Prostate gland (tissue), 2 donors: ENCODE results near the gene ARL15. TPM values are rescaled to one million over a fixed set of nuclear protein-coding genes. Genes with fewer than 3 reads are reported as not detected.

ENCODE experiments used
- DNase-seq: peaks from one replicate; pipeline ENCODE4 v3.0.0-alpha.2; 2019; ENCODE audit warnings: low spot score
- H3K27ac ChIP-seq, 2 donors: fragments of 200-600 bp; sonication (generic); 2 replicates each; pipeline ENCODE4 v1.5.1; 2017 to 2019
- H3K27me3 ChIP-seq: fragments of 200-600 bp; sonication (generic); replicated peaks from 2 replicates; pipeline ENCODE4 v1.5.1; 2019; ENCODE audit not compliant: insufficient read depth
- H3K36me3 ChIP-seq, 2 donors: fragments of 200-600 bp; sonication (generic); 1 replicate in 1 of 2; 2 replicates in 1 of 2; pipeline versions ENCODE4 v1.5.1 to v1.8.1; 2017 to 2019
- H3K4me1 ChIP-seq: fragments of 200-600 bp; sonication (generic); replicated peaks from 2 replicates; pipeline ENCODE4 v1.5.1; 2019
- H3K4me3 ChIP-seq, 2 donors: fragments of 200-600 bp; sonication (generic); 2 replicates each; pipeline ENCODE4 v1.5.1; 2017 to 2019
- H3K9me3 ChIP-seq: fragments of 200-600 bp; sonication (generic); 2 replicates; pipeline ENCODE4 v1.5.1; 2017
- POLR2A ChIP-seq: fragments of 450-650 bp; IDR thresholded peaks from one replicate; pipeline ENCODE4 v1.6.1; 2016; ENCODE audit warnings: antibody characterized with exemption, mild to moderate bottlenecking
- POLR2AphosphoS5 ChIP-seq: sonication (generic); formaldehyde crosslinking; IDR thresholded peaks from one replicate; pipeline ENCODE4 v1.6.1; 2017; ENCODE audit warnings: antibody characterized with exemption
- WGBS: methylation state at CpG from one replicate; pipeline ENCODE4 v1.1.5; 2018; 5-methylcytosine and 5-hydroxymethylcytosine counted together
- intact Hi-C: fragments of 100-400 bp; cut with DNase I; formaldehyde crosslinking; loops from one replicate; pipeline ENCODE4 v1.14.2; 2022
- total RNA-seq, 2 donors: library from RNA; depleted of rRNA; stranded (reverse); fragments of >200 nt; gene quantifications; one replicate each; pipeline ENCODE4 v1.1.0, GENCODE V29; 2016
- TF ChIP-seq, protein P1 (sequence below), 4 experiments: fragments of 200-600 bp in 2 of 4; fragments of 450-650 bp in 2 of 4; sonication (generic) in 2 of 4; IDR thresholded peaks; 1 replicate in 3 of 4; 2 replicates in 1 of 4; pipeline ENCODE4 v1.5.1; 2016 to 2019; ENCODE audit warnings: antibody characterized with exemption in 4 of 4, mild to moderate bottlenecking in 2 of 4, moderate library complexity in 2 of 4

Gene ARL15
- total RNA-seq, 2 donors from 2014 or later = 16.1 to 38.4 TPM

DNA sequence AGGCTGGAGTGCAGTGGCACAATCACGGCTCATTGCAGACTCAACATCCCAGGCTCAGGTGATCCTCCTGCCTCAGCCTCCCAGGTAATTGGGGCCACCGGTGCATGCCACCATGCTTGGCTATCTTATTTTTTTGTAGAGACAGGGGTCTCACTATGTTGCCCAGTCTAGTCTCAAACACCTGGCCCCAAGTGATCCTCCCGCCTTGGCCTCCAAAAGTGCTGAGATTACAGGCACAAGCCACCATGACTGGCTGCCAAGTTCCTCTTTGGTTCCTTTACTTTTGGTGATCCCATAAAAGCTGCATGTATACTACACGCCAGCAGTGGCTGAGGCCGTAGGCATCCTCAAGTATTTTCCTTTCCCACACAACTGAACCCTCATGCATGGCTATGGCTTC is 11.4 kb downstream of the ARL15 start:
- no peaks in the 10 kb centered on the region for H3K27me3 ChIP-seq
- no peak overlapping the region for H3K4me3 ChIP-seq
- TF ChIP-seq, protein P1, sequence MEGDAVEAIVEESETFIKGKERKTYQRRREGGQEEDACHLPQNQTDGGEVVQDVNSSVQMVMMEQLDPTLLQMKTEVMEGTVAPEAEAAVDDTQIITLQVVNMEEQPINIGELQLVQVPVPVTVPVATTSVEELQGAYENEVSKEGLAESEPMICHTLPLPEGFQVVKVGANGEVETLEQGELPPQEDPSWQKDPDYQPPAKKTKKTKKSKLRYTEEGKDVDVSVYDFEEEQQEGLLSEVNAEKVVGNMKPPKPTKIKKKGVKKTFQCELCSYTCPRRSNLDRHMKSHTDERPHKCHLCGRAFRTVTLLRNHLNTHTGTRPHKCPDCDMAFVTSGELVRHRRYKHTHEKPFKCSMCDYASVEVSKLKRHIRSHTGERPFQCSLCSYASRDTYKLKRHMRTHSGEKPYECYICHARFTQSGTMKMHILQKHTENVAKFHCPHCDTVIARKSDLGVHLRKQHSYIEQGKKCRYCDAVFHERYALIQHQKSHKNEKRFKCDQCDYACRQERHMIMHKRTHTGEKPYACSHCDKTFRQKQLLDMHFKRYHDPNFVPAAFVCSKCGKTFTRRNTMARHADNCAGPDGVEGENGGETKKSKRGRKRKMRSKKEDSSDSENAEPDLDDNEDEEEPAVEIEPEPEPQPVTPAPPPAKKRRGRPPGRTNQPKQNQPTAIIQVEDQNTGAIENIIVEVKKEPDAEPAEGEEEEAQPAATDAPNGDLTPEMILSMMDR (IDR thresholded peaks at IDR 0.05) = no peak
- TF ChIP-seq POLR2AphosphoS5 (no peak), POLR2A (no peak)
- H3K36me3 ChIP-seq = no peaks in the 10 kb centered on the region
- H3K4me1 ChIP-seq = no peaks in the 10 kb centered on the region
- DNase-seq = no peak
- no peaks in the 10 kb centered on the region for H3K9me3 ChIP-seq
- H3K27ac ChIP-seq = no peak overlapping the region
- intact Hi-C loops = no loop called here
- 97% methylated on average over 5 of the region's 5 CpGs for WGBS

DNA sequence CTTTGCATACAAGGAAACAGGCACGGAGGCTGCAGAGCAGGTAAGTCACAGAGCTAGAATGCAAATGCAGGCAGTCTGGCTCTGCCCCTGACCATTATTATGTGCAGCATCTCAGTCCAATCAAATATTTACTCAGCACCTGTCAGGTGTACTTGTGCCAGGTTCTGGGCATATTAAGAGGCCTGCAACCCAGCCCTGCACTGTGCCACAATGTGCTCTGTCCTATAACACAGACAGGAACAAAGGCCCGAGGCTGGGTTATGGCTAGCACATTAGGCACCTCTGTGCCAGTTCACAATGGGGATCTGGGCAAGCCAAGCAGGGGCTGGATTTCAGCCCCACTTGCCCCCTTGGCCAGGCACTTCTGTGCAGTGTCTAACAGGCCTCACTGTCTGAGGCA is 14.0 kb downstream of the ARL15 start:
- Histone ChIP-seq H3K4me1 (no peaks in the 10 kb centered on the region), H3K36me3 (no peaks in the 10 kb centered on the region), H3K27ac (no peak overlapping the region), H3K9me3 (no peaks in the 10 kb centered on the region), H3K27me3 (no peaks in the 10 kb centered on the region), H3K4me3 (no peak overlapping the region)
- TF ChIP-seq POLR2AphosphoS5 (peak; percentile 60), POLR2A (no peak)
- TF ChIP-seq, protein P1 (IDR thresholded peaks at IDR 0.05) = no peak
- peak; percentile 59 for DNase-seq
- intact Hi-C loops = no loop called here
- WGBS = 52% methylated on average over 2 of the region's 2 CpGs

DNA sequence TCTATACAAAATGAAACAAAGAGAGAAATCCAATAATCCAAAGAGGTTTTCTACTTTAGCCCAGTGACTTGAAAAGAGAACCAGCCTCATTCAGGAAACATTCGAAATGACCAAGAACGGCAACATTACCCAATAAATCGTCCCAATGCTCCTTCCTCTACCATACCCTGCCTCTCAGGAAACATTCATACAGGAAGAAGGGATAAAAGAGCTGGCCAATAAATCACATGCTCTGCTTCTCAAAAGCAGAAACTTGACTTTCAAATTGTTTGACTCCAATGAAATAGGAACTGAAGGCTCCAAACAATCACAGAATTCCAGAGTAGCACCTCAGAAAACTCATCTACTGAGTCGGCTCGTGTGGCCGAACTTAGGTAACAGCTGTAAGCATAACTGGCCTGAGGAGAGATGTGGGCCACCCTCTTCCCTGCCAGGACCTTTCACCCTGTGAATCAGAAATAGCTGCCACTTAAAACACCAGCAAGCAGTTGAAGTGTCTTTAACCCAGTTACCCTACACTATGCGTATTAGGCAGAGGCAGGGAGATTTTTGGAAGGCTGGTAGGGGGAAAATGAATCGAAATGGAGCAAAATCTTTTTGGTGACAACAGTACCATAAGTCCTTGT is 14.6 kb downstream of the ARL15 start:
- Histone ChIP-seq H3K9me3 (no peaks in the 10 kb centered on the region), H3K4me1 (no peaks in the 10 kb centered on the region), H3K36me3 (no peaks in the 10 kb centered on the region), H3K27ac (no peak overlapping the region), H3K4me3 (no peak overlapping the region), H3K27me3 (no peaks in the 10 kb centered on the region)
- intact Hi-C loops = no loop called here
- DNase-seq = no peak
- 67% methylated on average over 8 of the region's 8 CpGs for WGBS
- no peak for TF ChIP-seq POLR2A
- TF ChIP-seq POLR2AphosphoS5 = no peak
- TF ChIP-seq, protein P1 (IDR thresholded peaks at IDR 0.05) = no peak

DNA sequence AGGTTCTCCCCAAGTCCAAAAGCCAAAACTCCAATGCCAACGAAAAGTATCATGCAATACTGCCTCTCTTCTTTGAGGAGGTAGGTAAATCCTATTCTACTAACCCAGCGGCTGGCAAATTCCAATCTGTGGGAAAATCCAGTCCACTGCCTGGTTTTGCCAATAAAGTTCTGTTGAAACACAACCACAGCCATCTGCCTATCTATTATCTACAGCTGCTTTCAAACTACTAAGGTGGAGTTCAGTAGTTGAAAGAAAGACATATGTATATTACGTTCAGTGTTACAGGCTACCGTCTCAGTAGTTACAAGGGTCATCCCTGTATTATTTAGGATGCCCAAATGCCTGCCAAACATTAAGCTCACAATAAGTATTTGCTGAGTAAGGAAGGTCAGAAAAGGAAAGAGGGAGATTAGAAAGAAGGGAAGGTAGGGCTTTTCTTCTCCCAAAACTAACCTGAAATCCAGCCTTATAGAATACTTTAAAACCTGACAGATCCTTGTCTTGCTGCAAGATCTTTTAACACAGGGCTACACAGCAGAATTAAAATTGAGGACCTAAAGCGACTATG is 16.2 kb downstream of the ARL15 start:
- H3K27me3 ChIP-seq = no peaks in the 10 kb centered on the region
- WGBS = 74% methylated on average over 5 of the region's 5 CpGs
- no peak overlapping the region for H3K4me3 ChIP-seq
- no peak overlapping the region for H3K27ac ChIP-seq
- intact Hi-C loops = no loop called here
- DNase-seq = no peak
- no peaks in the 10 kb centered on the region for H3K36me3 ChIP-seq
- TF ChIP-seq POLR2A (no peak), POLR2AphosphoS5 (no peak)
- TF ChIP-seq, protein P1 (IDR thresholded peaks at IDR 0.05) = no peak
- no peaks in the 10 kb centered on the region for H3K4me1 ChIP-seq
- no peaks in the 10 kb centered on the region for H3K9me3 ChIP-seq

DNA sequence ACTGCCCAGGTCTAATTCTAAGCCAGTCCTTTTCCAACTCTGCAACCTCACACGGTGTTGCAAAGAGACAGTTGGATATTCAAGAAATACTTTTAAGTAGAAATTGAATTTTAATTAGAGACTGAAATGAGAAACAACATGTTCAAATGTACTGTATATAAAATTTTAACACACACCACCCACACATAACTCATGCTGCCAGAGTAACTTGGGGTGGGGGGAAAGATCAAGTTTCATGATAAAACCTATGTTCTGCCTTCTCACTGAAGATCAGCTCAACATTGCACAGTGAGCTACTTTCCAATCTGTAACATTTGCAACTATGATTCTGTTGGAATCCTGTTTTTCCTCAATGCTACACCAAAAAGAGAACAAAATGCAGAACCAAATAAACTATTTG is 17.5 kb downstream of the ARL15 start:
- intact Hi-C loops = no loop called here
- Histone ChIP-seq H3K27me3 (no peaks in the 10 kb centered on the region), H3K9me3 (no peaks in the 10 kb centered on the region), H3K27ac (no peak overlapping the region), H3K4me1 (no peaks in the 10 kb centered on the region), H3K36me3 (no peaks in the 10 kb centered on the region), H3K4me3 (no peak overlapping the region)
- WGBS = 48% methylated on average over 1 of the region's 1 CpG
- DNase-seq = no peak
- TF ChIP-seq, protein P1 (IDR thresholded peaks at IDR 0.05) = no peak
- TF ChIP-seq POLR2AphosphoS5 = no peak
- TF ChIP-seq POLR2A = no peak
